K562 (cell line): ENCODE data around the gene INHBC. TPM values are rescaled to one million over a fixed set of nuclear protein-coding genes. Genes with fewer than 3 reads are reported as not detected.

Source experiments
- ATAC-seq: fragments of 200-7000 bp; cut with Tn5 transposase; 3 replicates; pipeline ENCODE4 v1.9.1; 2020; ENCODE audit warnings: moderate library complexity
- BruUV-seq: library from RNA; stranded (reverse); fragments of 400-500 nt; replicated peaks from 2 replicates; lab custom pipeline; 2021; lab: Mats Ljungman, UMichigan
- CTCF ChIA-PET: fragments of 300-600 bp; formaldehyde crosslinking; extraction: SDS; loops from one replicate; lab custom pipeline; 2021; ENCODE audit warnings: low intra/inter-chr PET ratio; lab: Yijun Ruan, JAX
- POLR2A ChIA-PET: fragments of 300-600, 350-650 bp; sonication (Branson Sonifier 250); formaldehyde crosslinking; extraction: SDS; loops from one replicate; lab custom pipeline; 2021; ENCODE audit warnings: antibody characterized with exemption, inconsistent platforms; lab: Yijun Ruan, JAX
- DNase-seq, 4 experiments: peaks; one replicate each; pipeline versions ENCODE4 v3.0.0 to v3.0.0-alpha.2; 2011 to 2018; ENCODE audit warnings: low spot score in 3 of 4, mixed read lengths in 3 of 4; ENCODE audit errors: extremely low read depth in 1 of 4
- FAIRE-seq: peaks from 2 replicates; lab custom pipeline; 2011; peaks lifted over from hg19 to GRCh38; lab: Jason Lieb, UNC
- H2AFZ ChIP-seq: 2 replicates; pipeline ENCODE4 v1.6.0; 2011; ENCODE audit warnings: low read depth, low read length, control low read depth, inconsistent platforms
- H3K27ac ChIP-seq: fragments of 200-600 bp; 3 replicates; pipeline ENCODE4 v1.8.0; 2011; ENCODE audit warnings: low read depth, mild to moderate bottlenecking, control low read depth, inconsistent platforms, low read length, moderate library complexity, mixed read lengths; ENCODE audit errors: extremely low read depth
- H3K27me3 ChIP-seq, 2 experiments: fragments of 300-600 bp in 1 of 2; 2 replicates in 1 of 2; 3 replicates in 1 of 2; pipeline versions ENCODE4 v1.6.0 to v1.8.0; 2011; ENCODE audit warnings: inconsistent platforms in 2 of 2, low read length in 2 of 2, mild to moderate bottlenecking in 1 of 2, mixed read lengths in 1 of 2, moderate library complexity in 1 of 2; ENCODE audit not compliant: control insufficient read depth in 2 of 2, insufficient read depth in 2 of 2
- H3K36me3 ChIP-seq: fragments of 300-600 bp; 3 replicates; pipeline ENCODE4 v1.8.0; 2011; ENCODE audit warnings: mild to moderate bottlenecking, low read length, inconsistent platforms; ENCODE audit not compliant: control insufficient read depth, insufficient read depth
- H3K4me1 ChIP-seq, 2 experiments: fragments of 200-600 bp in 1 of 2; replicated peaks in 1 of 2; 2 replicates in 1 of 2; 3 replicates in 1 of 2; pipeline versions ENCODE4 v1.5.1 to v1.8.0; 2011; ENCODE audit warnings: inconsistent platforms in 2 of 2, low read length in 2 of 2, mild to moderate bottlenecking in 1 of 2, mixed read lengths in 1 of 2, moderate library complexity in 1 of 2; ENCODE audit not compliant: control insufficient read depth in 2 of 2, insufficient read depth in 2 of 2
- H3K4me2 ChIP-seq: 2 replicates; pipeline ENCODE4 v1.6.1; 2011; ENCODE audit warnings: low read length, control low read depth, inconsistent platforms, mixed read lengths; ENCODE audit not compliant: insufficient read depth
- H3K4me3 ChIP-seq: fragments of 200-600 bp; sonication (generic), shearing (Covaris generic); 2 replicates; pipeline ENCODE4 v1.5.1; 2016; ENCODE audit warnings: control low read depth, inconsistent platforms
- H3K79me2 ChIP-seq: fragments of 200-600 bp; 3 replicates; pipeline ENCODE4 v1.8.0; 2011; ENCODE audit warnings: low read length, inconsistent platforms; ENCODE audit not compliant: control insufficient read depth, insufficient read depth
- H3K9ac ChIP-seq, 2 experiments: 2 replicates each; pipeline versions ENCODE4 v1.6.0 to v1.6.1; 2011; ENCODE audit warnings: low read depth in 2 of 2, low read length in 2 of 2, control low read depth in 1 of 2, inconsistent platforms in 1 of 2, mild to moderate bottlenecking in 1 of 2, mixed read lengths in 1 of 2; ENCODE audit not compliant: insufficient read depth in 1 of 2
- H3K9me1 ChIP-seq: one replicate; pipeline ENCODE4 v1.6.0; 2011; ENCODE audit warnings: inconsistent platforms, mild to moderate bottlenecking, low read length, moderate library complexity; ENCODE audit not compliant: control insufficient read depth, insufficient read depth
- H3K9me3 ChIP-seq: replicated peaks from 2 replicates; pipeline ENCODE4 v1.5.1; 2011; ENCODE audit warnings: low read depth, low read length, inconsistent platforms; ENCODE audit not compliant: control insufficient read depth, insufficient read depth
- H4K20me1 ChIP-seq: replicated peaks from 2 replicates; pipeline ENCODE4 v1.6.1; 2011; ENCODE audit warnings: low read length, inconsistent platforms, mixed read lengths; ENCODE audit not compliant: control insufficient read depth, insufficient read depth
- ARNT ChIP-seq, 2 experiments: fragments of 450-650 bp; IDR thresholded peaks; 2 replicates each; pipeline ENCODE4 v1.6.1; 2016; ENCODE audit warnings: mild to moderate bottlenecking in 1 of 2
- BACH1 ChIP-seq: fragments of 200-800 bp; sonication (Bioruptor generic); IDR thresholded peaks from 2 replicates; pipeline ENCODE4 v1.6.1; 2016; ENCODE audit warnings: missing genetic modification characterization, missing compliant biosample characterization
- E2F6 ChIP-seq, 2 experiments: IDR thresholded peaks; 2 replicates each; pipeline ENCODE4 v1.6.1; 2011; ENCODE audit warnings: borderline replicate concordance in 1 of 2, control low read depth in 1 of 2, low read depth in 1 of 2, low read length in 1 of 2, mild to moderate bottlenecking in 1 of 2, mixed read lengths in 1 of 2, moderate library complexity in 1 of 2; ENCODE audit not compliant: insufficient read depth in 1 of 2, insufficient read length in 1 of 2, poor library complexity in 1 of 2, severe bottlenecking in 1 of 2; ENCODE audit errors: extremely low read depth in 1 of 2
- EGR1 ChIP-seq: fragments of 450-650 bp; conservative IDR thresholded peaks from 2 replicates; pipeline ENCODE4 v1.6.1; 2017; ENCODE audit warnings: mild to moderate bottlenecking
- GATAD2A ChIP-seq: fragments of 450-650 bp; IDR thresholded peaks from 2 replicates; pipeline ENCODE4 v1.6.1; 2017
- HLTF ChIP-seq: fragments of 450-650 bp; IDR thresholded peaks from 2 replicates; pipeline ENCODE4 v1.6.1; 2016
- KDM5B ChIP-seq: fragments of 200-600 bp; sonication (generic); IDR thresholded peaks from 2 replicates; pipeline ENCODE4 v1.6.1; 2012; ENCODE audit warnings: low read depth, mild to moderate bottlenecking, moderate library complexity, low read length, control low read depth, inconsistent platforms; ENCODE audit not compliant: insufficient replicate concordance
- MAZ ChIP-seq, 2 experiments: fragments of 450-650 bp in 1 of 2; sonication (generic) in 1 of 2; formaldehyde crosslinking; IDR thresholded peaks in 1 of 2; conservative IDR thresholded peaks in 1 of 2; 2 replicates each; pipeline versions ENCODE4 v1.4.0 to v1.5.0; 2020; ENCODE audit warnings: mild to moderate bottlenecking in 1 of 2, missing genetic modification reagents in 1 of 2
- POLR2G ChIP-seq: fragments of 200-400 bp; formaldehyde crosslinking; IDR thresholded peaks from 2 replicates; pipeline ENCODE4 v1.6.1; 2017; ENCODE audit warnings: low read depth, mild to moderate bottlenecking, antibody characterized with exemption, low read length, moderate library complexity
- RB1 ChIP-seq: fragments of 450-650 bp; IDR thresholded peaks from 2 replicates; pipeline ENCODE4 v1.6.1; 2017; ENCODE audit warnings: low read depth, mild to moderate bottlenecking
- XRCC3 ChIP-seq: fragments of 450-650 bp; IDR thresholded peaks from 2 replicates; pipeline ENCODE4 v1.6.1; 2017; ENCODE audit warnings: mild to moderate bottlenecking, moderate library complexity
- ZBTB7A ChIP-seq: IDR thresholded peaks from 2 replicates; pipeline ENCODE4 v1.6.1; 2011; ENCODE audit warnings: low read depth, mild to moderate bottlenecking, low read length, moderate library complexity, borderline replicate concordance; ENCODE audit not compliant: control insufficient read depth
- ZNF232 ChIP-seq: sonication (generic); formaldehyde crosslinking; IDR thresholded peaks from 2 replicates; pipeline ENCODE4 v1.8.0; 2022; ENCODE audit warnings: mild to moderate bottlenecking, missing genetic modification reagents
- ZNF384 ChIP-seq: IDR thresholded peaks from 2 replicates; pipeline ENCODE4 v1.6.1; 2012; ENCODE audit warnings: low read depth, low read length, improper control_type of control experiment
- ZNF740 ChIP-seq, 3 experiments: fragments of 200-800 bp in 1 of 3; sonication (Bioruptor generic) in 1 of 3; sonication (generic) in 1 of 3; formaldehyde crosslinking in 1 of 3; IDR thresholded peaks; 2 replicates each; pipeline versions ENCODE4 v1.6.1 to v1.8.0; 2016 to 2022; ENCODE audit warnings: mild to moderate bottlenecking in 2 of 3, missing compliant biosample characterization in 2 of 3, missing genetic modification characterization in 2 of 3, missing genetic modification reagents in 1 of 3
- ZNF778 ChIP-seq: fragments of 450-650 bp; formaldehyde crosslinking; IDR thresholded peaks from 2 replicates; pipeline ENCODE4 v1.4.0; 2020; ENCODE audit warnings: mild to moderate bottlenecking, moderate library complexity
- WGBS: fragments of 100-300 bp; shearing (Covaris generic); methylation state at CpG from one replicate; pipeline ENCODE4 v1.1.6; 2016; ENCODE audit warnings: low coverage, mixed read lengths; ENCODE audit not compliant: insufficient coverage; ENCODE audit errors: missing lambda C conversion rate; 5-methylcytosine and 5-hydroxymethylcytosine counted together
- in situ Hi-C: fragments of 300-500 bp; cut with MboI; formaldehyde crosslinking; loops from 4 replicates; pipeline ENCODE4 v1.15.0; 2018; ENCODE audit warnings: inconsistent platforms, mixed read lengths
- intact Hi-C: fragments of 100-400 bp; cut with micrococcal nuclease; formaldehyde crosslinking; loops from 2 replicates; pipeline ENCODE4 v1.14.2; 2022
- polyA plus RNA-seq, 8 experiments: library from polyadenylated mRNA; depleted of rRNA in 4 of 8; stranded (reverse) in 5 of 8; unstranded in 3 of 8; fragments of >200 nt; fragmentation: Nextera tagmentation in 2 of 8; fragmentation: Illumina TruSeq in 1 of 8; extraction: Ambion mirVana in 2 of 8; extraction: Trizol in 1 of 8; gene quantifications; 2 replicates each; pipeline versions ENCODE4 v1.2.1 to v1.2.3, GENCODE V29; 2011 to 2014; ENCODE audit warnings: inconsistent platforms in 1 of 8, missing spikeins in 1 of 8
- total RNA-seq, 7 experiments: library from RNA; depleted of rRNA in 6 of 7; stranded (reverse); fragments of >200 nt in 6 of 7; fragmentation: Illumina TruSeq in 2 of 7; extraction: Trizol in 2 of 7; gene quantifications; 2 replicates each; pipeline versions ENCODE4 v1.2.1 to v1.2.3, GENCODE V29; 2011 to 2021; ENCODE audit warnings: low replicate concordance in 1 of 7

The INHBC gene
- total and polyA plus RNA-seq, 9 of the 15 experiments (the other 6 are each of a cell fraction or from before 2014, with no cell fraction given) = 0.07 to 0.24 (median 0.15) TPM; not detected in 4

GRCh38 chr12:57459750-57460467 lies 25.3 kb downstream of the INHBC start, which contains the start of gene GLI1:
Gene GLI1 (plus strand): TSS chr12:57459785. CDS start chr12:57463692, 3,907 bp downstream.
- DNase-seq = peak in 3 of 4 experiments; percentile 68 to 77 (median 69)
- Histone ChIP-seq H2AFZ (peak within 1 kb of the TSS; percentile 97), H3K79me2 (peaks cover 20% of the 10 kb centered on the region; the same call in 2 of the 3 replicates), H3K27ac (peak within 1 kb of the TSS; percentile 71), H3K27me3 (0 out of 5 replicates have a peak, but pooled peaks cover 0 to 6% of the 10 kb centered on the region in 2 experiments), H3K9ac (peak within 1 kb of the TSS; percentile 71 to 89), H3K4me3 (peak within 1 kb of the TSS; percentile 62), H3K4me2 (peak within 1 kb of the TSS; percentile 91), H4K20me1 (no peaks in the 10 kb centered on the region), H3K9me1 (no peaks in the 10 kb centered on the region), H3K4me1 (peaks cover 36 to 58% of the 10 kb centered on the region in 2 experiments), H3K9me3 (no peaks in the 10 kb centered on the region), H3K36me3 (no peaks in the 10 kb centered on the region)
- WGBS = 0% methylated on average over 3 of the region's 36 CpGs
- in situ Hi-C loops = no loop called here
- FAIRE-seq = no peak
- CTCF ChIA-PET = interaction anchor here (0.6 to 1.9 kb wide), 2 partner anchors 444 to 446 kb away, joined by 7 to 8 read pairs; no protein-coding TSS in a partner anchor
- ATAC-seq = no peak
- POLR2A ChIA-PET = interaction anchor here (0.7 to 2.3 kb wide), 7 partner anchors 10 to 230 kb away, joined by 3 to 13 read pairs (median 3); partner anchors contain the start of gene SHMT2
- intact Hi-C loops = loop anchor here (2.0 to 5.0 kb wide), 3 partner anchors 27 to 232 kb away; partner anchors contain the start of genes DDIT3 and OS9
- BruUV-seq = no TSS peak
- TF ChIP-seq ZNF740 (CRISPR knock-in tag; IDR thresholded peaks at IDR 0.05) (peak; percentile 88), ZNF740 (tag; IDR thresholded peaks at IDR 0.05) (peak in 1 of 2 experiments; percentile 94; a peak in 2 of 4 replicates), ZBTB7A (peak; percentile 76), E2F6 (IDR thresholded peaks at IDR 0.05; ENCODE audit: borderline replicate concordance in 1 of 2, extremely low read depth in 1 of 2, insufficient read depth in 1 of 2, insufficient read length in 1 of 2, low read depth in 1 of 2, low read length in 1 of 2, poor library complexity in 1 of 2, severe bottlenecking in 1 of 2) (peak in 1 of 2 experiments; percentile 68), POLR2G (peak; percentile 17; the same call in 1 of the 2 replicates), HLTF (0 out of 2 replicates have a peak, but pooled peaks have one; percentile 7), BACH1 (no peak), EGR1 (peak; percentile 37; the same call in 1 of the 2 replicates), GATAD2A (peak; percentile 29; the same call in 1 of the 2 replicates), MAZ (CRISPR knock-in tag; conservative IDR thresholded peaks at IDR 0.05 in 1 of 2, IDR thresholded peaks at IDR 0.05 in 1 of 2) (peak in 1 of 2 experiments; percentile 11; a peak in 2 of 4 replicates), ZNF384 (peak; percentile 62; the same call in 1 of the 2 replicates), ZNF778 (CRISPR knock-in tag) (no peak), ZNF232 (CRISPR knock-in tag) (no peak), RB1 (0 out of 2 replicates have a peak, but pooled peaks have one; percentile 26), XRCC3 (no peak), ARNT (IDR thresholded peaks at IDR 0.05) (peak in 1 of 2 experiments; percentile 5; a peak in 1 of 4 replicates), KDM5B (peak; percentile 12)
